ENCODE data around the gene R3HCC1L.

R3HCC1L gene

DNA sequence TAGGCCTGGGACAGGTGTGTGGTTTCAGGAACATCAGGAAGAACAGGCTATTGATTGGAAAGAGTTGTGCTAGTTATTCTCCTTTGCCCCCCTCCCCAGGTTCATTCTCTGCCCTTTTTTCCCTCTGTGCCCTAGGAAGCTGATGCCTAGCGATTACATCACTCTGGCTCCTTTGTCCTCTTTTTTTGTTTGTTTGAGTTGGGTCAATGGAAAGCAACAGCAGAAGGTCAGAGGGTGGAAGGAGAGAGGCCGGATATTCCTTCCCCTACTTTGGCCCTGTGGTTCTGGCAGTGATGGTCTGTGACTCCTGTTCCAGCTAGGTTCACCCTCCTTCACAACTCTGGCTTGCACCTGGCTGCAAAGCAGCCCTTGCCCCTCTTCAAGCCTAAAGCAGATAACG, 114.7 kb downstream of the R3HCC1L start:
- TF ChIP-seq TCF12 (IDR thresholded peaks at IDR 0.05; ENCODE audit: low read depth) = no peak

DNA sequence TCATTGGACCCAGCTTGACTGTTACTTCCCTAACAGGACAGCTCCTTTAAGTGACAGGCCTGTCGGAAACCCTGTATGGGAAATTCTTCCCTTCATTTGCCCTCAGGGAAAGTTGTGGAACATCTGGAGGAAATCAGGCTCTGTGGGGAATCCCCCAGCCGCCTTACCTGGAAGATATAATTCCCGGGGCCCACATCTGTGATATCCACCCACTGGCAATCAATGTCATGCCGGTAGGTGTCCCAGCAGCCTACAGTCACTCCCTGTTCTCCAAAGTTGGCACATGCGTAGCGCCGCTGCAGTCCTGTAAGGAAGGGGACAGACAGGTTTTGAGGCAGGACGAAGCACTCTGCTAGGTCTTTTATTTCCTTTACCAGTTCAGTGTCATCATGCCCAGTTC, 116.9 kb downstream of the R3HCC1L start:
- TF ChIP-seq TCF12 (IDR thresholded peaks at IDR 0.05; ENCODE audit: low read depth) (no peak), NFIC (IDR thresholded peaks at IDR 0.05) (no peak), EP300 (IDR thresholded peaks at IDR 0.05; ENCODE audit: borderline replicate concordance) (no peak), EGR1 (IDR thresholded peaks at IDR 0.05) (no peak), YY1 (IDR thresholded peaks at IDR 0.05; ENCODE audit: low read depth) (no peak)
- TF ChIP-seq, protein P1, sequence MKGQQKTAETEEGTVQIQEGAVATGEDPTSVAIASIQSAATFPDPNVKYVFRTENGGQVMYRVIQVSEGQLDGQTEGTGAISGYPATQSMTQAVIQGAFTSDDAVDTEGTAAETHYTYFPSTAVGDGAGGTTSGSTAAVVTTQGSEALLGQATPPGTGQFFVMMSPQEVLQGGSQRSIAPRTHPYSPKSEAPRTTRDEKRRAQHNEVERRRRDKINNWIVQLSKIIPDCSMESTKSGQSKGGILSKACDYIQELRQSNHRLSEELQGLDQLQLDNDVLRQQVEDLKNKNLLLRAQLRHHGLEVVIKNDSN (IDR thresholded peaks at IDR 0.05) = no peak

DNA sequence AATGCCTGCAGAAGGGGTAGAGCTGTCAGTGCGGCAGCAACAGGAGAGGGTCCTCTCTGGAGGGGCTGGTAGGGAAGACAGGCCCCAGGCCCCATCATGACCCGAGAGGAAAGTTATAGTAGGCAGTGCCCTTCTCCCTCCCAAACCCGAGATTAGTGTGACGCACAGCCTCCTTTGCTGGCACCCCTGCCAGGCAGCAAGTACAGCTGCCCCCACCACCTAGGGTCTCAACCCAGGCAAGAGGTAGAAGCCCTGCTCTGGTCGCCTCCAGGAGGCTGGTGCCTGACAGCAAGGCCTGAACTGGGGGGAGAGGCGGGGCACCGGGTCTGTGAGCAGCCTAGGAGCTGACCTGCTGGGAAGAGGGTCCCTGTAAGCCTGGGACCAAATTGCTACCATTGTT, 118.0 kb downstream of the R3HCC1L start:
- TF ChIP-seq ZBTB7A (IDR thresholded peaks at IDR 0.05; ENCODE audit: low read depth) = no peak
- TF ChIP-seq EP300 (IDR thresholded peaks at IDR 0.05; ENCODE audit: borderline replicate concordance) = no peak
- no peak for TF ChIP-seq NFIC (IDR thresholded peaks at IDR 0.05)
- TF ChIP-seq, protein P1 (IDR thresholded peaks at IDR 0.05) = no peak
- TF ChIP-seq YY1 (IDR thresholded peaks at IDR 0.05; ENCODE audit: low read depth) = no peak
- no peak for TF ChIP-seq TCF12 (IDR thresholded peaks at IDR 0.05; ENCODE audit: low read depth)
- TF ChIP-seq CREB1 (IDR thresholded peaks at IDR 0.05; ENCODE audit: low read depth) = no peak
- no peak for TF ChIP-seq EGR1 (IDR thresholded peaks at IDR 0.05)
- TF ChIP-seq, protein P2, sequence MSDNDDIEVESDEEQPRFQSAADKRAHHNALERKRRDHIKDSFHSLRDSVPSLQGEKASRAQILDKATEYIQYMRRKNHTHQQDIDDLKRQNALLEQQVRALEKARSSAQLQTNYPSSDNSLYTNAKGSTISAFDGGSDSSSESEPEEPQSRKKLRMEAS (IDR thresholded peaks at IDR 0.05) = no peak
- TF ChIP-seq TAF1 (IDR thresholded peaks at IDR 0.05; ENCODE audit: low read depth) = no peak
- TF ChIP-seq TEAD4 (IDR thresholded peaks at IDR 0.05) = no peak
- no peak for TF ChIP-seq CEBPB (IDR thresholded peaks at IDR 0.05)
- no peak for TF ChIP-seq FOXM1 (IDR thresholded peaks at IDR 0.05; ENCODE audit: borderline replicate concordance, low read depth)
- TF ChIP-seq, protein P3, sequence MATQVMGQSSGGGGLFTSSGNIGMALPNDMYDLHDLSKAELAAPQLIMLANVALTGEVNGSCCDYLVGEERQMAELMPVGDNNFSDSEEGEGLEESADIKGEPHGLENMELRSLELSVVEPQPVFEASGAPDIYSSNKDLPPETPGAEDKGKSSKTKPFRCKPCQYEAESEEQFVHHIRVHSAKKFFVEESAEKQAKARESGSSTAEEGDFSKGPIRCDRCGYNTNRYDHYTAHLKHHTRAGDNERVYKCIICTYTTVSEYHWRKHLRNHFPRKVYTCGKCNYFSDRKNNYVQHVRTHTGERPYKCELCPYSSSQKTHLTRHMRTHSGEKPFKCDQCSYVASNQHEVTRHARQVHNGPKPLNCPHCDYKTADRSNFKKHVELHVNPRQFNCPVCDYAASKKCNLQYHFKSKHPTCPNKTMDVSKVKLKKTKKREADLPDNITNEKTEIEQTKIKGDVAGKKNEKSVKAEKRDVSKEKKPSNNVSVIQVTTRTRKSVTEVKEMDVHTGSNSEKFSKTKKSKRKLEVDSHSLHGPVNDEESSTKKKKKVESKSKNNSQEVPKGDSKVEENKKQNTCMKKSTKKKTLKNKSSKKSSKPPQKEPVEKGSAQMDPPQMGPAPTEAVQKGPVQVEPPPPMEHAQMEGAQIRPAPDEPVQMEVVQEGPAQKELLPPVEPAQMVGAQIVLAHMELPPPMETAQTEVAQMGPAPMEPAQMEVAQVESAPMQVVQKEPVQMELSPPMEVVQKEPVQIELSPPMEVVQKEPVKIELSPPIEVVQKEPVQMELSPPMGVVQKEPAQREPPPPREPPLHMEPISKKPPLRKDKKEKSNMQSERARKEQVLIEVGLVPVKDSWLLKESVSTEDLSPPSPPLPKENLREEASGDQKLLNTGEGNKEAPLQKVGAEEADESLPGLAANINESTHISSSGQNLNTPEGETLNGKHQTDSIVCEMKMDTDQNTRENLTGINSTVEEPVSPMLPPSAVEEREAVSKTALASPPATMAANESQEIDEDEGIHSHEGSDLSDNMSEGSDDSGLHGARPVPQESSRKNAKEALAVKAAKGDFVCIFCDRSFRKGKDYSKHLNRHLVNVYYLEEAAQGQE (IDR thresholded peaks at IDR 0.05; ENCODE audit: low read depth) = no peak
- no peak for TF ChIP-seq RAD21 (IDR thresholded peaks at IDR 0.05; ENCODE audit: low read depth)

DNA sequence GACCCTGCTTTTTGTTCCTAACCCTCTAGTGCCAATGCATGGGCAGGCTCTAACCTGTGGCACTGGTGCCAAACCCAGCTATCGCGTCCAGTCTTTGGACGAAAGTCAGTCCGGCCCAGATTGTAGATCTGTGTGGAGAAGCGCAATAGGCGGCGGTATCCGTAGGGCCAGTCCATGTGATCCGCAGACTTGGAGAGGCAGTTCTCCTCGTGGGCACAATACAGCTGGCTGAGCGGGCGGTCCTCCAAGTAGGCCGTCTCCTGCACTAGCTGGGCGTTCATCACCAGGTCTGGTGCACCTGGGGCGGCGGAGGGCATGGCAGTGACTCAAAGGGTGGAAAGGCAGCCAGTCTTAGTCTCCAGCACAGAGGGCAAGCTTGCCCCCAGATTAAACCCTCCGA, 119.0 kb downstream of the R3HCC1L start:
- TF ChIP-seq ZBTB7A (IDR thresholded peaks at IDR 0.05; ENCODE audit: low read depth) (no peak), YY1 (IDR thresholded peaks at IDR 0.05; ENCODE audit: low read depth) (no peak), TEAD4 (IDR thresholded peaks at IDR 0.05) (0 out of 2 replicates have a peak, but pooled peaks have one; percentile 3), EP300 (IDR thresholded peaks at IDR 0.05; ENCODE audit: borderline replicate concordance) (no peak; the same call in 1 of the 2 replicates), CEBPB (IDR thresholded peaks at IDR 0.05) (no peak), NFIC (IDR thresholded peaks at IDR 0.05) (peak; percentile 45), CREB1 (IDR thresholded peaks at IDR 0.05; ENCODE audit: low read depth) (no peak), FOXM1 (IDR thresholded peaks at IDR 0.05; ENCODE audit: borderline replicate concordance, low read depth) (no peak), TAF1 (IDR thresholded peaks at IDR 0.05; ENCODE audit: low read depth) (no peak), RAD21 (IDR thresholded peaks at IDR 0.05; ENCODE audit: low read depth) (no peak), TCF12 (IDR thresholded peaks at IDR 0.05; ENCODE audit: low read depth) (peak; percentile 63; the same call in 1 of the 2 replicates), EGR1 (IDR thresholded peaks at IDR 0.05) (no peak)
- TF ChIP-seq, protein P3 (IDR thresholded peaks at IDR 0.05; ENCODE audit: low read depth) = no peak
- TF ChIP-seq, protein P1 (IDR thresholded peaks at IDR 0.05) = peak; percentile 61; the same call in 1 of the 2 replicates
- TF ChIP-seq, protein P2 (IDR thresholded peaks at IDR 0.05) = peak; percentile 52

DNA sequence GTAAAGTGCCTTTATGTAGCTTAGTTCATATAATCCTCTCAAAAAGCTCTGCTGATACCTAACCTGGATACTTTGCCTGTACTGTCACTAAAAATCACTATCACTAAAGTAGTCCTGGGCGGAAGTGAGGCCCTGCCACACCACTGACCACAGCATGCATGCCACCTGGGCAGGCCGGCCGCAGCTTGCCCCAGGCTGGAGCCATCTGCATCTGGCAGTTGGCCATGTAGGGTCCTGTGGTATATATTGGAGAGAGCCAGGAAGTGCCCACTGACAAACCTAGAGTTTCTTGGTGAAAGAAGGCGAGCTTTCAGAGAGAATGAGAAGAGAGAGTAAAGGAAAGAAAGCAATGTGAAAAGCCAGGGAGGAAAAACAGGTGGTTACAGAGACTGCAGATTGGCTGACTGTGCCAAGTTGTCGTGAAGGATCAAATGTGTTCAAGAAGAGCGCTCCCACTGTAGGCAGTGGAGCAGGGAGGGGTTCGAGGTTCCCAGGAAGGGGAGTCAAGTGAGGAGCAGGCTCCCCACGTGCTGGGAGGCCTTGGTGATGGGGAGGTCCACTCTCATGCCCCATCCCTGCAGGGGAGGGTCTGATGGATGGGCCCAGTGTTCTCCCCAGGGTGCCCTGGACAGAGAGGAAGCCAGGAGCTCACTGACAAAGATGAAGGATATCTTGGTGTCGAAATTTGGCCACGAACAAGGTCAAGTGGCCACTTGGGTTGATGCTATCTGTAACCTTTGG, 119.9 kb downstream of the R3HCC1L start:
- TF ChIP-seq NFIC (IDR thresholded peaks at IDR 0.05) = peak; percentile 51; the same call in 1 of the 2 replicates
- TF ChIP-seq CEBPB (IDR thresholded peaks at IDR 0.05) = no peak
- TF ChIP-seq TAF1 (IDR thresholded peaks at IDR 0.05; ENCODE audit: low read depth) = no peak
